Neutrophil (primary cell): Measurements from ENCODE around the gene PEX26.

Experiments used
- H3K27ac ChIP-seq: fragments of 200-600 bp; sonication (generic); 2 replicates; pipeline ENCODE4 v1.5.1; 2016; ENCODE audit warnings: mild to moderate bottlenecking, moderate library complexity
- H3K27me3 ChIP-seq: fragments of 200-600 bp; sonication (generic); 2 replicates; pipeline ENCODE4 v1.6.0; 2016; ENCODE audit warnings: mild to moderate bottlenecking
- H3K36me3 ChIP-seq: fragments of 200-600 bp; sonication (generic); 2 replicates; pipeline ENCODE4 v1.5.1; 2017
- H3K4me1 ChIP-seq, 2 experiments: fragments of 200-600 bp in 1 of 2; sonication (generic) in 1 of 2; 1 replicate in 1 of 2; 2 replicates in 1 of 2; pipeline versions ENCODE4 v1.5.1 to v1.6.1; 2013 to 2016; ENCODE audit warnings: low read depth in 1 of 2, low read length in 1 of 2, mild to moderate bottlenecking in 1 of 2, moderate library complexity in 1 of 2; ENCODE audit not compliant: control insufficient read depth in 1 of 2, insufficient read depth in 1 of 2
- H3K4me3 ChIP-seq, 2 experiments: fragments of 200-600 bp in 1 of 2; sonication (generic) in 1 of 2; 1 replicate in 1 of 2; 2 replicates in 1 of 2; pipeline ENCODE4 v1.5.1; 2013 to 2016; ENCODE audit warnings: low read depth in 1 of 2, low read length in 1 of 2, mild to moderate bottlenecking in 1 of 2, moderate library complexity in 1 of 2
- H3K9me3 ChIP-seq: fragments of 200-600 bp; sonication (generic); 2 replicates; pipeline ENCODE4 v1.5.1; 2016
- CTCF ChIP-seq: fragments of 200-600 bp; sonication (generic); IDR thresholded peaks from 2 replicates; pipeline ENCODE4 v1.5.1; 2016; ENCODE audit warnings: antibody characterized with exemption

Gene PEX26

GRCh38 chr22:18077639-18078328 lies at the start of gene PEX26:
Gene PEX26, plus strand, starts transcription at chr22:18077990. Its CDS starts 387 bp downstream, at chr22:18078377.
- Histone ChIP-seq H3K9me3 (no peaks in the 10 kb centered on the region), H3K27ac (peak within 1 kb of the TSS; percentile 85), H3K4me1 (peaks cover 17 to 23% of the 10 kb centered on the region in 2 experiments), H3K36me3 (peaks cover 22% of the 10 kb centered on the region), H3K27me3 (no peaks in the 10 kb centered on the region), H3K4me3 (peak within 1 kb of the TSS; percentile 78 to 87)
- peak; percentile 36 for TF ChIP-seq CTCF

GRCh38 chr22:18028817-18029527 lies 48.8 kb upstream of the PEX26 start:
- no peak for TF ChIP-seq CTCF

GRCh38 chr22:18029686-18030267 lies 48.0 kb upstream of the PEX26 start:
- Histone ChIP-seq H3K4me3 (no peak overlapping the region), H3K27me3 (peaks cover 51% of the 10 kb centered on the region), H3K27ac (no peak overlapping the region), H3K36me3 (no peaks in the 10 kb centered on the region), H3K4me1 (no peaks in the 10 kb centered on the region), H3K9me3 (no peaks in the 10 kb centered on the region)
- TF ChIP-seq CTCF, result no peak

More at GRCh38 chr22:18028817-18029527, 48.8 kb upstream of the PEX26 start:
- Histone ChIP-seq H3K4me3 (no peak overlapping the region), H3K27ac (no peak overlapping the region), H3K27me3 (peaks cover 59% of the 10 kb centered on the region), H3K9me3 (no peaks in the 10 kb centered on the region), H3K36me3 (no peaks in the 10 kb centered on the region), H3K4me1 (peaks cover 3 to 8% of the 10 kb centered on the region in 2 experiments)

GRCh38 chr22:18031695-18032454 lies 45.9 kb upstream of the PEX26 start:
- H3K4me3 ChIP-seq, result no peak overlapping the region
- H3K36me3 ChIP-seq, result no peaks in the 10 kb centered on the region
- no peak overlapping the region for H3K27ac ChIP-seq
- no peaks in the 10 kb centered on the region for H3K9me3 ChIP-seq
- H3K4me1 ChIP-seq, result no peaks in the 10 kb centered on the region
- peaks cover 30% of the 10 kb centered on the region for H3K27me3 ChIP-seq
- no peak for TF ChIP-seq CTCF

- Histone ChIP-seq H3K27me3 (peaks cover 23% of the 10 kb centered on the region), H3K27ac (no peak overlapping the region), H3K4me3 (no peak overlapping the region), H3K9me3 (no peaks in the 10 kb centered on the region), H3K4me1 (no peaks in the 10 kb centered on the region), H3K36me3 (no peaks in the 10 kb centered on the region)
- no peak for TF ChIP-seq CTCF
These were observed 45.2 kb upstream of the PEX26 start for GRCh38 chr22:18032455-18033101.
